Suprapubic skin (tissue), 4 donors: Measurements from ENCODE around the gene SH2B3.

Experiments
- CTCF ChIP-seq, 2 donors: fragments of 200-600 bp in 1 of 2; fragments of 450-650 bp in 1 of 2; sonication (generic) in 1 of 2; IDR thresholded peaks; one replicate each; pipeline ENCODE4 v1.5.1; 2016 to 2019; ENCODE audit warnings: antibody characterized with exemption in 2 of 2, mild to moderate bottlenecking in 1 of 2, moderate library complexity in 1 of 2
- POLR2A ChIP-seq, 2 donors: fragments of 450-650 bp; IDR thresholded peaks; one replicate each; pipeline ENCODE4 v1.6.1; 2017; ENCODE audit warnings: antibody characterized with exemption in 2 of 2, mild to moderate bottlenecking in 2 of 2, moderate library complexity in 2 of 2
- POLR2AphosphoS5 ChIP-seq, 3 donors: sonication (generic); formaldehyde crosslinking; IDR thresholded peaks; one replicate each; pipeline ENCODE4 v1.6.1; 2017; ENCODE audit warnings: antibody characterized with exemption in 3 of 3

- TF ChIP-seq CTCF (IDR thresholded peaks at IDR 0.05) (no peak), POLR2A (IDR thresholded peaks at IDR 0.05) (no peak), POLR2AphosphoS5 (IDR thresholded peaks at IDR 0.05) (no peak)
Measured at GRCh38 chr12:111398530-111398929, 7.2 kb upstream of the SH2B3 start.
